Activated T-cell treated with anti-CD3 and anti-CD28 coated beads, Interleukin-2, amount 50 U/mL, for 48 hours (primary cell): Measurements from ENCODE around the gene TMEM161B.
"Not testable (repeated sequence)": the region's sequence is repeated elsewhere in the genome, so short reads cannot be mapped to it uniquely, and the experiment has no call there.

ENCODE experiments used
- DNase-seq, 2 experiments: peaks; one replicate each; pipeline ENCODE4 v3.0.0-alpha.2; 2020

The TMEM161B gene

DNA sequence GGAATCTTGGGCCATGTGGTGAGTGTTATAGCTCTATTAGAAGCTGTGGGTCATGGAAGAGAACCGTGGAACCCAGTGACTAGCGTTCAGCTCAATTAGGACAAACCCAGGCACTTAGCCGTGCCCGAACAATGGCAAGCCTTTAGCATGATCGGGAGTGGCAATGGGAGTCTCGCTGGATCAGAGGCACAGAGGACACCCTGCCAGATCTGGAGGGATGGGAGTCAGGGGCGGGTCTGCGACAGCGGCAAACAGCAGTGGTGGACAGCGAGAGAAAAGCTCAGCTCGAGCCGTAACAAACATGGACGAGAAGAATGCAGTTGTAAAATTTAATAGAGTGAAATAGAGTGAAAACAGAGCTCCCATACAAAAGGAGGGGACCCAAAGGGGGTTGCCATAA, 91.2 kb downstream of the TMEM161B start:
- DNase-seq, result not testable (repeated sequence)

DNA sequence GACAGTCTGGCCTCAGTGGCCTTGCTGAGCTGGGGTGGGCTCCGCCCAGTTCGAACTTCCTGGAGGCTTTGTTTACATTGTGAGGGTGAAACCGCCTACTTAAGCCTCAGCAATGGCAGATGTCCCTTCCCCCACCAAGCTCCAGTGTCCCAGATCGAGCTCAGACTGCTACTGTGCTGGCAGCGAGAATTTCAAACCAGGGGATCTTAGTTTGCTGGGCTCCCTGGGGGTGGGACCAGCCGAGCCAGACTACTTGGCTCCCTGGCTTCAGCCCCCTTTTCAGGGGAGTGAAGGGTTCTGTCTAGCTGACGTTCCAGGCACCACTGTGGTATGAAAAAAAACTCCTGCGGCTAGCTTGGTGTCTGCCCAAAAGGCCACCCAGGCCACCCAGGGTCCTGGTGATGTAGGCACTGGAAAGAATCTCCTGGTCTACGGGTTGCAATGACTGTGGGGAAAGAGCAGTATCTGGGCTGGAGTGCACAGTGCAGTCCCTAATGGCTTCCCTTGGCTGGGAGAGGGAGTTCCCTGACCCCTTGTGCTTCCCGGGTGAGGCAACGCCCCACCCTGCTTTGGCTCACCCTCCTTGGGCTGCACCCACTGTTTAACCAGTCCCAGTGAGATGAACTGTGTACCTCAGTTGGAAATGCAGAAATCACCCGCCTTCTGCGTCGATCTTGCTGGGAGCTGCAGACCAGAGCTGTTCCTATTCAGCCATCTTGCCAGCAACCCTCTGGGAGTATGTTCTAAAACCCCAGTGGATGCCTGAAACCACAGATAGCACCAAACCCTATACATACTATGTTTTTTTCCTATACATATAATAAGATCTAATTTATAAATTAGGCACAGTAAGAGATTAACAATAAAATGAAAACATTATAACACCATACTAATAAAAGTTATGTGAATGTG, 95.5 kb downstream of the TMEM161B start:
- no peak for DNase-seq

DNA sequence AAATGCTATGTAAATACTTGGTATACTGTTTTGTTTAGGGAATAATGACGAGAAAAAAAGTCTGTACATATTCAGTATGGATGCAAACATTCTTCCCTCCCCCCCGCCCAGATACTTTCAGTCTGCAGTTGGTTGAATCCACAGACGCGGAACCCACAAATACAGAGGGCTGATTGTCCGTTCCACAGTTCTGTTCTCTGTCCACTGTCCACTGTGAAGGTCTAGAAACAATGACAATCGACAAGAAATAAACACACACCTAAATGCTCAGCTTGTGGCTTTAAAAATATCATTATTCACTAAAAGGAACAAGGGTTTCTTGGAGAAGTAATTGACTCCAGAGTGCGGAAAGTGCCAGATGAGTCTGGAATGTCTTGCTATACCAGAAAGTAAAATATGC, 109.1 kb downstream of the TMEM161B start:
- DNase-seq, result no peak

DNA sequence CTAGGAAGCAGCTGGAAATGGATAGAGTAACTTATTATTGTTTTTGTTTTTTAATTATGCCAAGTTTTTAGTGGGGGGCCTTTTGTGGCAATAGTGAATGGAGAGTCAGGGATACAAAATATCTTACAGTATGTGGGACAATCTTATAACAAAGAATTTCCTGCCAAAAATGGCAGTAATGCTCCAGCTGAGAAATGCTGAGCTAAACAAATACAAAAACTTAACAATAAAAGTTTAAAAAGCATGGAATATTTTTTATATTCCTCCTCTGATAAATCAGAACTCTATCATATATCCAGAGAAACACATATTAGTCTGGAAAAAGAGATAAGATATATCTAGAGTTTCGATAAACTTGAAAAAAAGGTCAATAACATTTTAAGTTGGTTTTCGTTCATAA, 110.6 kb downstream of the TMEM161B start:
- no peak for DNase-seq

DNA sequence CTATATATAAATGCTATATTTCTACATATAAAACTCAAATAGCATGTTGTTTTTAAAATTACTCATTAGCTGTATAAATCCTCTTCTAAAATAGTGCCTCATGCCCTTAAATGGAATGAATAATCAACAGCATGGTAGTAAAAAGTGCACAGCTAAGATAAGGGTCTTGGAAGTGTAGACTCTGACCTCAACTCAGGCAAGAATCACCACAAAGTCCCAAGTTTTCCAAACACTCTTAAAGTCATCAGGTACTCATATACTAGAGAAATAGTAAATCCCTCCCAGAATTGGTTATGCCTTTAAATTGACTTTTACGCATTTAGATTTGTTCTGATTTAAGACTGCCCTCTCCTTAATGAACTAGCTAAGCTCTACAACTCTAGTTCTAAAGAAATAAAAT, 113.8 kb downstream of the TMEM161B start:
- no peak for DNase-seq

DNA sequence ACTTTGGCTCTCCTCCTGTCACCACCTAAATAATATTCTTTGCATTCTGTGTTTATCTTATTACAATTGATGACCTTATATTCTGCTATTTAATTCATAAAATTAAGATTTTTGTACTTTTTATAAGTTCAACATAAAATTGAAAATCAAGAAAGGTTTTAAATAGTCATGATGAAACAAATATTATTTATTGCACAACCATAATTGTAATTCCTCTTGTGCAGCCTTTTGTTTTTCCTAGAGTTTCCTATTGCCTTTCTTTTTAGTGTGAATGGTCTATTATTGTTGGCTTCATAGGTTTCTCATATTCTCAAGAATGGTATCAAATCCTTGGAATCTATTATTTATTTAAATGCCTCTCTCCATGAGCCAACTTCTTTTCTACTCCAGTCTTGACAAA, 117.9 kb downstream of the TMEM161B start:
- DNase-seq, result no peak

DNA sequence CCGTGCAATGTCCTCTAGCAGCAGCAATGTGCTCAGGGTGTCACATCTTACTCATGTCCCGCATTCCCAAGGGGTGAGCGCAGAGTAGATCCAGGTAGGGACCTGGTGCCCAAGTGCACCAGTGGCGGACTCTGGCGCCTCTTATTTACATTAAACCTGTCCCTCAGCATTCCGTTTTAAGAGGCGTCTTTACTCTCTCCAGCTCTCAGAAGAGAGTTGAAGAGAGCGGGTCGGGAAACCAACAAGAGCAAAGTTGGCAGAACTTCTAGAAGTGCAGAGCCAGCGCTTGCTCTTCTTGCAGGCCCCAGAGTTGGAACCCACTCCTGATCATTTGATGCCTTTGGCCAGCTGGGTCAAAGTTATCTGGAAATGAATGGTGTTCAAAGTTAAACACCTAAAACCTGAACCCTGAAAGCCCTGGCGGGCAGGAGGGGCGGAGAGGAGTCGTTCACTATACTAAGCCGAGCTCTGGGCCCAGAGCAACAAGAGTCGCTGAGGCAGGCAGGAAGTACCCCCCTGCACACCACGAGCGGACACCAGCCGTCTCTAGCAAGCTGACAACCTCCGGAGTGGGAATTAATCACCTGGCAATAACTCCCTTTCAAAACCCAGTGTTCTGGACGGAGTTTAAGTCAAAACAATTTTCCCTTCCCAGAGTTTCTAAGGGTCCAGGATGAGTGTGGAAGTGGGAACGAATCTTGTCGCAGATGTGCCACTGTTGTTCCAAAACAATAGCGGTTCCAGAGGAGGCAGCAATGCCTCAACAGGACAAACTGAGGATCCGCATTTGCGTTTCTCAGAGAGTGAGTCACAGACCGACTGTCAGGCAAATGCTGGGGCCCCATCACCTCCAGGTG, 122.8 kb downstream of the TMEM161B start:
- peak in 1 of 2 experiments; percentile 17 for DNase-seq

DNA sequence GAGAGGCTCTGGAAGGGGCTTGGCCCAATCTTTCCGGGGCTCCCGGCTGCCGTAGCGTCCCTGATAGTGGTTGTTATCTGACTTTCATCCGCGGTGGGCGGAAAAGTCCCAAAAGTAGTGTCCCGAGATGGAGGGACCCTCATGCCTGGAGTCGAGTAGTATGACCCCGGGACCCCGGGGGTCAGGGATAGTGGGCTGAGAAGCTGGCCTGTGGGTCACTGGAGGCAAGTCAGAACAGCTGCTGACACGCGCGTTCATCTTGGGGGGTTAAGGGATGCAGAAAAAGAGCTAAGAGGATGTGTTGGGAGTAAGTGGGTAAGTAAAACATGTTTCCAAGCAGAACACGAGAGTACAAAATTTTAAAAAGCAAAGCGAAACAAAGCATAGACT, 123.4 kb downstream of the TMEM161B start:
- DNase-seq, result peak in 1 of 2 experiments; percentile 22
